HG02642 (cell line): Measurements from ENCODE around the gene ZDHHC8.

ENCODE experiments used
- ATAC-seq: cut with Tn5 transposase; IDR thresholded peaks from one replicate; pipeline ENCODE4 v1.9.1; 2021; ENCODE audit warnings: mild to moderate bottlenecking; ENCODE audit not compliant: unreplicated experiment, poor library complexity

Gene ZDHHC8

DNA sequence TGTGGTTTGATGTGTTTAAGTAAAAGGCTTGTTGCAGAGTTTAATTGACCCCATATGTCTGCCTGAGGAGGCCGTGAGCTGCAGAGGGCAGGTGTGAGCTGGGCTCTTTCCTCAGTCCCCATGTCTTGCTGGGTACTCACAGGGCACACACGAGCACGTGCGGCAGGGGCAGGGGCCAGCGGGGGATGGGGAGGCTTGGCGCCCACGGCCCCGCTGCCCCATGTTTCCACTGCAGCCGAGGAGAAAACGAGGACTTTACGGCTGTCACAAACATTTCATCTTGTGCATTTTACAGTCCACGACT lies 43.9 kb downstream of the ZDHHC8 start:
- ATAC-seq, result no peak

DNA sequence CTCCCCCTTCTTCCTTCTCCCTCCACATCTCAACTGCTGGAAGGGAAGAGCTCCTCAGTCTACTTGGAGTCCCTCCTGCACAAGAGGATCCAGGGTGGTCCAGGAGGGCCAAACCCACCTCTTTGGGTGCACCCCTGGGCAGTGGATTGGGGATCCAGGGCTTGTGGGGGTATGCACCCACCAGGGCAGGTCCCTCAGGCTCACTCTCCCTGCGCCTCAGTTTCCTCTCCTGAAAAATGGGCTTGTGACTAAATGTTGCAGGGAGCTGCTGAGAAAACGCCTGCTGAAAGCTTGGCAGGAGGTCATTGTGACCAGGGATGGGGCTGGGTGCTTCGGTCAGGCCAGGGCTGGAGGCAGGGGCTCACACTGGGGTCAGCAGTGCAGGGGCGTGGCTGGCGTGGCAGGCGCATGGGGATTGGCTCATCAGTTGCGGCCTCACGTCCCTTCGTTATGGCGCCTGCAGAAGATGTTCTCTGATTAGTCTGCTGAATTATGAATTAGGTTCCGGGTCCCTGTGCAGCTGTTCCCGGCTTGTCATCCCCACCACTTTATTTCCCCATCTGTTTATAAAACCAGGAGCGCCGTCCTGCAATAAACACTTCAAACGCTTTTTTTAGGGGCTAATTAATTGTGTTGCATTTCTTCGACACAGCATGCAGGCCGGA lies 44.9 kb downstream of the ZDHHC8 start:
- no peak for ATAC-seq

DNA sequence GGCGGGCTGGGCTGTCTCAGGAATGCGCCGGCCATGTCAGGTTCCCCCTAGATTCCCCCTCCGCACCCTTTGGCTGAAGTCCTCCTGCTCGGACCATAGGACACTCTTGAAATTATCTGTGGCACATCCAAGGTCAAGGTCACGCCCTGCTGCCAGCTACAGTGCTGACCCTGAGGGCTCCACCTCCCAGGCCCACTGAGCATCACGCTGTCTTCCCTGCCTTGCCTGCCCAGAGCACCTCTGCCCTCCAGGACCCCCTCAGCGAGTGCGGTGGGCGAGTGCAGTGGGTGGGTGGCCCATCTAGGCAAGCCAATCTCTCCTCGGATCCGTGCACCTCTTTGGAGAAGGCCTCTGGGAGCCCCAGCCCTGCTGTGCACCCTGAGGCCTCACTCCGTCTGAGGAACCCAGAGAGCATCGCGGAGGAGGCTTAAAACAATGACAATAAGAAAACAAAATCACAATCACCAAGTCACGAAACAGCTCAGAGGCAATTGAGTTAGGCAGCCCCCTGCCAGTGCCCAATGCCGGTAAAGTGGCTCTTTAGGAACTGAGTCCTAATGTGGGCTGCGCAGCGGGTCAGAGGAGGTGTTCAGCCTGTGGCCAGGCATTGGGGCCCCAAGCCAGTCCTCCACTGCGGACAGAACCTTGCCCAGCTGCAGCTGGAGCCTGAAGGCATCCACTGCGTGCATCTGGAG lies 45.8 kb downstream of the ZDHHC8 start:
- no peak for ATAC-seq

DNA sequence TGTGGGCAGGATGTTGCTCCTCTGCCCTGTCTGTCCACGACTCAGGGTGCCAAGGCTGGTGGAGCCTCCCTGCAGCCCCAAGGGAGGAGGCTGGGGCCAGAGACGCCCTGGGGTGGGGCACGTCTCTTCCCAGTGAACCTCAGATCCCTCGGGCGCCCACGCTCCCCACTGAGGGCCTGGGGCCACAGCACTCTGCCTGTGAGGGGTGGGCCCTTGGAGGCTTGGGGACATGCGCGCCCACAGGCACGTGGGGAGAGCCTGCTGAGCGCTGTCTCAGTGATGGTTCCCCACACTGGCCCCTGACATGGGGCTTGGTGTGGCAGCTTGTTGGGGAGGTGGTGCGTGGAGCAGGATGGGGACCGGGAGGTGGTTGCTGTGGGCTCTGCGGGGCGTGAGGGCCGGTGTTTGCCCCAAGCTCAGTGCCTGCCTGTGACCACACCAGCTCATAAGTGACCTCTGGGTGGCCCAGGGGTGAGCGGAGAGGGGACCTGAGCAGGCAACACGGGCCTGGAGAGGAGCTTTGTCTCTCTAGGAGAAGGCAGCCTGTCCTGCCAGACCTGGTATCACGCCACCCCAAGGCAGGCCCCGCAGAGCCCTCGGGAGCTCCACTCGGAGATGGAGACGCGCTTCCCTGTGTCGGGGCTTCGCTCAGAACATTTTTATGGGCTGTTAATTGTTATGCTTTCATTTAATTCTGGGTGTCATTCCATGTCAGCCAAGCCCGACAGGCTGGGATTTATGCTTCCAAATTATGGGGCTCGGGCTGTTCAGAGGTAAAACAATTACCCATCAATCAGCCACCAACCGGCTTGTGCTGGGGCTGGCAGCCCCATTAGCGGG lies 46.7 kb downstream of the ZDHHC8 start:
- no peak for ATAC-seq

DNA sequence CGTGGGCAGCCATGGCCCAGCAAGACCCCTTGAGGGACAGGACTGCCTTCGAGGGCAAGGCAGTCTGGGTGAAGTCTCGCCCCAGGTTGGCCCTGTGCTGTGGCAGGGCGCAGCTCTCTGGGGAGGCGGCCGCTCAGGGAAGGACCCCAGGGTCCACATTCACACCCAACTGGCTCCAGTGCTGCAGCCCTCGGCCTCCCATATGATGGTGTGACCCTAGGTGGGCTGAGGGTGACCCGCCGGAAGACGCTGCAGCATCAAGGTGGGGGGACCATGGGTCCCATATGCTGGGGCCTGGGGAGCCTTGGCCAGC lies 47.3 kb downstream of the ZDHHC8 start:
- no peak for ATAC-seq

DNA sequence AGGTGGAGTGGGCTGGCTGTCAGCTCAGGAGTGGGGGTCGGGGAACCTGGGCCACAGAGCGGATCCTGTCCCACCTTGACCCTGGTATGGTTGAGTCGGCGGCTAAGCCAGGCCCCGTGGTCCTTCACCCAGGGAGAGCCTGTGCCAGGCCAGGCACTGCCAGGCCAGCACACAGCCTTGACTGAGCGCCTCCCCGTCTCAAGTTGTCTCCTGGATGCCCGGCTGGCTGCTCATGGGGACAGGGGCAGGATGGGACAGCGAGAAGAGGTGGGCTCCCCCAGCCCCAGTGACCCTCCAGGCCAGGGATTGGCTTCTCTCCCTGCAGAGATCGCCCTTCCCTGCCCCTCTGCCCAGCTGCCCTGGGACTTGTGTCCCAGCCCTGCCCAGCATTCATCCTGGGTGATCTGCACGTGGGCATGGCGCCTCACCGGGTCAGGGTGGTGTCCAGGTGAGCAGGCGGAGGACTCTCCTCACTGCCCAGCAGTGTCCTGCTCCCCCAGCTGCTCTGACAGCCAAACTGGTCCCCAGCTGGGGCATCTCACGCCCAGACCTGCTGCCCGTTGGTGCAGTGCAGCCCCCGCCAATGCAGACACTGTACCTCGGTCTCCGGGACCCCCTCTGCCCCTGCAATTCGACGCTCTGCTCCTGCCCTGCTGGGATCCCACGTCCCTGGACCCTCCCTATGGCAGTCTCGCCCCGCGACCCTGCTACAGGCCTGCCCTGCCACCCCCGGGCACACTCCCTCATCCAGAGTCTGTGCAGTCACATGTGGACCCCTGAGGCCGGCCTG lies 48.0 kb downstream of the ZDHHC8 start:
- no peak for ATAC-seq

DNA sequence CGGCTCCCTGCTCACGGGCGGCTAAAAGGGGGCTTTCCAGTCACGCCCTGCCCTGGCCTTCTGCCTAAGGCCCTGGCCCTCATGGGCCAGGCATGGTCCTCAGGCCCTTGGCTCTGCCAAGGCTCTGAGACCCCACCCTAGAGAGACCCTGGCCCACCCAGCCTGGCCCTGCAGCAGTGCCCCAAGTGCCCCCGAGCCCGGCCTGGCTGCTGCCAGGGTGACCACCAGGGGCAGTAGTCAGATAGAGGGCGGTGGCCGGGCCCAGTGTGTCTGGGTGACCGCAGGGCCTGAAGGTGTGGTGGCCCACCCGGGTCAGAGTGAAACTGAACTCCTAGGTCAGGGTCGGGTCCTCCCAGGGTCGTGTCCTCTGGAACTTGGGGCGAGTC lies 48.6 kb downstream of the ZDHHC8 start:
- no peak for ATAC-seq

DNA sequence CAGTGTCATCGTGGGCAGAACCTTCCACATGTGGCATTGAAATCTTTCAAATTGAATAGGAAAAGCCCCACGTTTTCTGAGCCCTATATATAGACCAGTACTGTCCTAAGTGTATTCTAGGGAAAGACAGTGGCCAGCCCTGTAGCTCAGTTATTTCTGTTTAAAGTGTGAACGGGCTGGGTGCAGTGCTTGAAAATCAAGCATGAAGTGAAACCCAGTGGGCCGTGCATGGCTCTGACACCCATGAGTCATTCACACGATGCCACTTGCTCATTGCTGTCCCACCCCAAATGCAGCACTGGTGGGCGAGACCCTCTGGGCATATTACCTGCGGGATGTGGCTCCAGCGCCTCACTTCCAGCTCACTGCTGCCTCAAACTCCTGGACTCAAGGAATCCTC lies 49.0 kb downstream of the ZDHHC8 start:
- no peak for ATAC-seq

DNA sequence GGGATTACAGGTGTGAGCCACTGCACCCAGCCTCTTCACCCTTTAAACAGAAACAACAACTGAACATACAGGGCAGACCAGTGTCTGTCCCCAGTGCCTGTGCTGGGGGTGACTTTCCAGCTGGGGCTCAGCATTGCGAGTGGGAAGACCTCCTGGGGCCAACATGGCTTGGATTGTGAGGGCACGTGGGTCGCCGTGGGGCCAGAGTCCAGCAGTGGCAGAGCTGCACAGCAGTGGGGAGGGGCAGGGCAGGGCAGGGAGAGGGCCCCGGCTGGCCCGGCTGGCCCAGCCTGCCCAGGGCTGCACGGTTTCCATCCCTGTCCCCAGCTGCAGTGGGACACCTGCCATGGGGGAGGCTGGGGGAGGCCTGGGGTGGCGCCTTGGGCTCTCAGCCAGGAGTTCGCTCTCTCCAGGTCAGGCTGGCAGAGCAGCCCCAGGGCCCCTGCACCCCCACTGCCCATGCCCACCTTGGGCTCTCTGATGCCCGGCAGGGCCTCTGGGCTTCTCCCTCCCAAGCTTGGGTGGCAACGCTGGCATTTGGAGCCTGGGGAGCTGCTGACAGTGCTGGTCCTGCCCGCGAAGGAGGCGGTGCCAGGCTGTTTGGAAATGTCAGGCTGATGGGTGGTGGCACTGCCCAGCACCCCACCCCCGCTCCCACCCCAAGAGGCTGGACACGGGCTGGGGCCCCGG lies 49.7 kb downstream of the ZDHHC8 start:
- no peak for ATAC-seq

DNA sequence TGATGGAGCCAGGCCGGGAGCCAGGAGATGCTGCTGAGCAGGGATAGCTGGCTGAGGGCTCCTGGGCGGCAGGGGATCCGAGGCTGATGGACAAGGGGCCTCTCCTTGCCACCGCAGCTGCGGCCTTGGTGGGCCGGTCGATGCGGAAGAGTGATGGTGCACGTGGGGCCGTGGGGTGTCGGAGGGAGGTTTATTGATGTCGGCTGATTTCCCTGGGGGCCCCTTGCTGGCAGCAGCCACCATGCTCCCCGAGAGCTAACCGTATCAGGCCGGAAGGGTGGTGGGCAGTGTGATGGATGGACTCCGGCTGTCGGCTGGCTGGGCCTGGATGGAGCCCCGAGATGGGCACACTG lies 50.3 kb downstream of the ZDHHC8 start:
- ATAC-seq, result no peak

DNA sequence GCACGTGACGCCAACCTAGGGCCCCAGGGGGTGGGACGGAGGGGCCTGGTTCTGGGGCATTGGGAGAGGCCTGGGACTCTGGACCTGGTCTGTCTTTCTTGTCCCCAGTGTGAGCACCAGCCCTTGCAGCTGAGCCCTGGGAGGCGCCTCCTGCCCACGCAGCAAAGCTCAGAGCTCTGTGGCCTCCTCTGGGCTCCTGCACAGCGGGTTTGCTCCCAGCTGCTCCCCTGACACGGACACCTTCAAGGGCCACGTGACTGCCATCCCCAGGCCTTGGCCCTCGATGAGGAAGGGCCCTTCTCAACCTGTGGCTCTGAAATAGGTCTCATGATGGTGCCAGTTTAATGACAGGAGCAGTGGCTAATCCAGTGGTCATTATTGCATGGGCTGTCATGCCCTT lies 50.8 kb downstream of the ZDHHC8 start:
- no peak for ATAC-seq

DNA sequence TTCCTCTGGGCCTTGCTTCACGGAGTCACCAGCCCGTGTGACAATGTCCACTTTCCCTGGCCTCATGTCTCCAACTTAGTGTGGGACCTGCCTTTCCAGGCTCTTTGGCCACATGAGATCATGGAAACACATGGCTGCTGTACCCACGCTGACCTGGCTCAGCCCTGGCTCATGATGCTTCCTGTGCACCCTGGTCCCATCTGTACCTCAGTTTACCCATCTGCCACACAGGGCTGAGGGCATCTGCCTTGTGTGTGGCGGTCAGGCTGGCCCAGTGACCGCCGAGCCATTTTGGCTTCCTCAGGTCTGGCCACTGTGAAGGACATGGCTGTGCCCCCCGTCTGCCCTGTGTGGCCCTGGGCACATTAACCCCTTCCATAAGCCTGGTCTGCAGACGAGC lies 51.5 kb downstream of the ZDHHC8 start:
- no peak for ATAC-seq

DNA sequence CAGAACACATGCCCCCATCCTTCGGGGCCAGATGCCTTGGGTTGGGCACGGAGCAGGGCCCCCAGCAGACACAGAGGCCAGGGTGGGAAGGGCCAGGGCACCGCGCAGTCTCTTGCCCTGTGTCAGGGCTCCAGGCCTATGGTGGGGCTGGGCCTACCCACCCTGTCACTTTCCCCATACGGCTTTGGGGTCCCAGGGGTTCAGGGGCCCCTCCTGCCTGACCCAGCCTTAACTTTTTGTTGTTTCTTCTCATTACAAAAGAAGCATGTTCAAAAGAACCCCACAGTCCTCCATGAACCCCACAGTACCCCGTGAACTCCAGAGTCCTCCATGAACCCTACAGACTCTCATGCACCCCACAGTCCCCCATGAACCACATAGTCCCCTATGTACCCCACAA lies 52.2 kb downstream of the ZDHHC8 start:
- no peak for ATAC-seq

DNA sequence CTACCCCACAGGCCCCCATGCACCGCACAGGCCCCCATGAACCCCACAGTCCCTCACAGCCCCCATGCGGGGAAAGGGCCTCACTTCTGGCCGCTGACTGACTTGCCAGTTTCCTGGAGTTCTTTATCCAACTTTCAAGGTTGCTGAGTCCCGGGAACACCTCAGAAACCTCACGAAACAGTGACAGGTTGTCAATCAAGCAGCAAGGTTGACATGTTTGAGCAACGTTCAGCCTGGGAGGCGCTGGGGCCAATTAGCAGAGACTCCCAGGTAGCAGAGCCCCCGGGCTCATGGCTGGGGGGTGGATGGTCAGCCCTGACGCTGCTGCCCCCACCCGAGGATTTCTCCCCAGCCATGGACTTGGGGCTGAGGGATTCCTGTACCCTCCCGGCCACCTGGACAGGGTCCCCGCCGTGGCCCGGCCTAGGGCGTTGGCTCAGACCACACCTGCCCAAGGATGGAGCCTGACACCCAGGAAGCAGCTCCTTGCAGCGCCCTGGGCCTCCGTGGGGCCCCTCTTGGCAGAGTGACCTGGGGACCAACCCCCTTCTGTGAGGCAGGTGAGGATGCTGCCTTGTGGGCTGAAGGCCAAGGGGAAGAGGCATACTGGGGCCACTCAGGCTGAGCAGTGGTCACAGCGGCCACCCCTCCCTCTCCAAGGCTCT lies 53.0 kb downstream of the ZDHHC8 start:
- ATAC-seq, result no peak

DNA sequence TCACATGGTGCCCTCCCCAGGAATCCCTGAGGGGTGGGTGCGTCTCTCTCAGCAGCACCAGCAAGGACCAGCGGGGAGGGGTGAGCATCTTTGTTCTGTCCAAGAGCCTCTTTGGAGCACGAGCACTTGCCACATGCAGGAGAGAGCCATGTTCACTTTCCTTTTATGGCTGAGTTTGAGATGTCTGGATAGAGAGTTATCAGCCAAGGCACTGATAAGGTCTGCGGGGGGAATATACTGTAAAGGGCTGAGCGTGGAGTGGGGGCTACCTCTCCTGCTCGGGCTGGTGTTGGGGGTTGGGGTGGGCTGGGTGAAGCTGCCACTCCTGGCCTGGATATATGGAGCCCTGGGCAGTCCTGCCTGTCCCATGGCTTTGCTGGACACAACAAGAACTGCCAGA lies 54.1 kb downstream of the ZDHHC8 start:
- ATAC-seq, result no peak

DNA sequence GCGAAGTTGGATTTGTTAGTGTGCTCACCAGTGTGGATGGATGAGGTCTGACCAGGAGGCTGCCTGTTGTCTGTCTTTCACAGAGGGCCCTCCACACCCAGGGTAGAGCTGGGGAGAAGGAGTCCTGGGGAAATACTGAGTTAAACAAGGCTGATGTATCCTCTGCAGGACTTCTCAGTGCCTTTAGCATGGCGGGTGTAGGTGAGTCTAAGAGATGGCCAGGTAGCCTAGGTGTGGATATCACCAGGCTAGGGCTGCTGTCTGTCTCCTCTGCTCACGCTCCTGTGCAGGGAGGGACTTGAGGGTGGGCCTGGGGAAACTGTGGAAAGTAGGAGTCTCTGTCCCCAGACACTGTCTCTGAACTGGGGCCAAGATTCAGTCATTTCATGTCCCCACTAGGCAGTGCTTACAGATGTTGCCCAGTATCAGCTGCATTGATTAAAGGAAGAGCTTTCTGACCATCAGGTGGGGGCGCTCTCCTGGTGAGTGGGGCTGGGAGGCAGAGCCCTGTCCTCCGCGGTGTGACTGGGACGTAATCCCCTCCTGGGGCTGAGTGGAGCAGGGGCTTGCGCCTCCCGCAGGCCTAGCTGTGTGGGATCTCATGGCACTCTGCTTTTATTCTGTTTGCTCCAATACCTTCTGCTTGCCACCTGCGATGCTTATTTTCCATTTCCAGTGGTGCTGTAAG lies 54.7 kb downstream of the ZDHHC8 start:
- ATAC-seq, result no peak

DNA sequence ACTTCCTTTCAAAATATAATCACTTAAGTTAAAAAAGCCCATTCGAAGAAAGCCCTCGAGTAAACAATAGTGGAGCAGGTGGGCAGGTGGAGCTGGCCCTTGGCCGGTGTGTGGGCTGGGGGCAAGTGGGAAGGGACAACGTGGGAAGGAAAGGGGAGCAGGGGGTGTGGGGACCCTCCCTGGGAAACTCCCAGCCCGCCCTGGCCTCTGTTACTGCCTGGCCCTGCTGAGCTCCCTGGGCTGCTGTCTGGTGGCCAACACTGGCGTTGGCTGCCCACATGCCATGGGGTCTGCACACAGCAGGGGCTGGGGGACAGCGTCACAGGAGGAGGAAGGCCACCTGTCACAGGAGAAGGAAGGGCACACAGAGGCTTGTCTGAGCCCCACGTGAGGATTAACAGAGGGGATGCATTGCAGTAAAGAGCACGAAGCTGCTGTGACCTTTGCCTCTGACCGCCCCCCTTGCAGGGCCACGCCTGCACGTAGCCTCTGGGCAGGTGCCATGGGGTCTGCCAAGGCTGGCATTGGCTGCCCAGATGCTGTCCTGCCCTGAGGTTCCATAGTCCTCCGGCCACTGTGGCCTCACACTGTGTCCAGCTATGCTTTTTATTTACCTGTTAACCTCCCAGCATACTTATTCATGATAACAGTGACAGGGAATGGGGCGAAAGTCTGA lies 55.4 kb downstream of the ZDHHC8 start:
- ATAC-seq, result no peak

DNA sequence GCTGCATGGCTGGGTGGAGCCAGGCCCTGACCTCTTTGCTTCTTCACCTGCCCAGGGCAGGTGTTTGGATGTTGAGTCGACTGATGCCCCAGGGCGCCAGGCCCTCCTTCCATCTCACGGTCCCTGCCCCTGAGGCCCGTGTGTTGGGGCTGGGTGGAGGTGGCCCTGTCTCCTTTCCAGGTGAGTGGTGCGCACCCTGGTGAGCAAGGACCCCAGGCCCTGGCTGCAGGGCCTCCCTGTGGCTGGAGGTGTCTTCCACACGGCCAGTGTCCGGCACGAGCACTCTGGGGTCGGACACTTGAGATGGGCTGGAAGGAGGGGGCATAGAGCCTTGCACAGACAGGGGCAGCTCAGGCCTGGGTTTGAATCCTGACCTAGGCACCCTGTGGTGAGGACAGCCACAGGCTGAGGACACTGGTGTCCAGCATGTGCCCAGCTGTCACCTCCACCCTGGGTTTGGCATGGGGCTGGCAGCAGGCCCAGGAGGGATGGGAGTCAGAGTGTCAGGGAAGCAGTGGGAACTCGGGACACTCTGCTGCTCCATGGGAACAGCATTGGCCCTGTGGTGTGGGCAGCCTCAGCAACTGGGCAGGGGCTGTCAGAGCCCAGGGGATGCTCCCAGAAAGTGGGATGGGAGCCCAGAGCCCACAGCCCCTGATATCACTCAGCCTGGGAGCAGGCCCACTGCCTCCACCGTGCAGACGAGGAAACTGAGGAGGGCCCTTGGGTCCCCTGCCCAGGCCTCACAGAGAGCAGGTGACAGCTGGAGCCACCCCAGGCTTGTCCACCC lies 56.4 kb downstream of the ZDHHC8 start:
- no peak for ATAC-seq
